NCI-H128 (cell line): ENCODE results near the gene RIPK4.

ENCODE experiments used
- DNase-seq: peaks from one replicate; lab custom pipeline; 2025; ENCODE audit not compliant: unreplicated experiment; lab: John Stamatoyannopoulos, UW

The RIPK4 gene

GRCh38 chr21:41766883-41767605 lies at the start of gene RIPK4:
TSS of gene RIPK4 (minus strand) at chr21:41767052. CDS start at chr21:41767041, 11 bp downstream.
- peak; percentile 71 for DNase-seq

GRCh38 chr21:41815652-41816582 lies 49.1 kb upstream of the RIPK4 start:
- no peak for DNase-seq

GRCh38 chr21:41813226-41813625 lies 46.4 kb upstream of the RIPK4 start:
- DNase-seq: no peak

DNA sequence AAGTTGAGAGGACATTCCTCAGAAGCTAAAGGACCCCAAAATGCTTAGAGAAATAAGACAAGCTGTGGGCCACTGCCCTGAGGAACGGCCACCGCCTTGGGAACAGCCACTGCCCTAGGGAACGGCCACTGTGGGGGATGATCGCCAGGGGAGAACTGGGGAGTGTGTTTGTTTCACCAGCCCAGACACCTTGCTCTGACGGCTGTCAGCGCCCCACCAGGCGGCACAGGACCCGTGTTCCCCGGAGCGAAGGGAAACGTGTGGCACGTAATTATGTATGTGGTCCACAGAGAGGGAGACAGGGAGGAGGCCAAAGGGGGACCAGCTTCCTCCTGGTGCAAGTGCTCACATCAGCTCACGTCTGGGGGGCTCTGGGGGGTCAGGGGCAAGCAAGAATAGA lies 45.8 kb upstream of the RIPK4 start:
- no peak for DNase-seq

- no peak for DNase-seq
Observed at GRCh38 chr21:41810597-41810932, 43.7 kb upstream of the RIPK4 start.

DNA sequence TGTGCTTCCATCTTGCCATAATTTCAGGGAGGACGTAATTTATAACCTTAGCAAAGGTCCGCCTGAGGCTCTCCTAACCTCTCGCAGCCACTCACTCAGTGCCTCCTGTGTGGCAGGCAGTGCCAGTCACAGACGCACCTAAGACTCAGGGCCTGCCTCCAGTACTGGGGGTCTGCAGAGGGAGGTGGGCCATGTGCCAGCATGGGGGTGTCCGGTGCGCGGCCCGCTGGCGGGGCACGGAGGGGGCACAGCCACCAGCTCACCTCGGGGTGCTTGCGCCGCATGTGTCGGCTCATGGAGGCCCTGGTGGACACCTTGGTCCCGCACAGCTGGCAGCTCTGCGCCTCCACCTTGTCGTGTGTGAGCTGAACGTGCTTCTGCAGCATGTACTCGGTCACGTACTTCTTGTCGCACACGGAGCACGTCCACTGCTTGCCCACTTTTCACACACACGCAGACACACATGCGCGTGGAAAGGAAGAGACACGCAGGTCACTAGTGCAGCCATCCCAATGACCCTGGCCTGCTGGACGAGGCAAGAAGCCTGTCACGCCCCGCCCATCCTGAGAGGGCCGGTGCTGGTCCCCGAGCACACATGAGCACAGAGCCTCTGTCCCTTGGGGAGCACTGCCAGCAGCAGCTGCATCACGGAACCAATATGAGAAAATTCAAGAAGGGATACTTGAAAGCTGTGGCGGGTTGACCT lies 43.2 kb upstream of the RIPK4 start:
- DNase-seq: no peak

DNA sequence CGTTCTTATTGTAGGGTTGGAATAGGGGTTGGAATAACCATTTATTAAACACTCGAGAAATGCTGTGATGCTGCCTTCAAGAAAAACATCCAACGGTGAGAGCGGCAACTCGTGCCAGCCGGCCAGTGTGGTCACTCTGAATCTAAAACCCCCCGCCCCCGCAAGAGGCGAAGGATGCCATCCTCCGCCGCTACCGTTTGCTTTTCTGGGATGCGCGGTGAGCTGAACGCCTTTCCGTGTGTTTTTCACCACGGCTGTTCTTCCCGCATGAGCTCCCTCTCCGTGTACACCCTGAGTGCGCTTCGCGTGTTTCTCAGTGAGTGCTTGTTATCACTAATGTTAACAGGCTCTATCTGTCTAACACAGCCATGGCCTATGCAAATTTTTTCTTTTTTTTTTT lies 42.0 kb upstream of the RIPK4 start:
- DNase-seq: no peak

DNA sequence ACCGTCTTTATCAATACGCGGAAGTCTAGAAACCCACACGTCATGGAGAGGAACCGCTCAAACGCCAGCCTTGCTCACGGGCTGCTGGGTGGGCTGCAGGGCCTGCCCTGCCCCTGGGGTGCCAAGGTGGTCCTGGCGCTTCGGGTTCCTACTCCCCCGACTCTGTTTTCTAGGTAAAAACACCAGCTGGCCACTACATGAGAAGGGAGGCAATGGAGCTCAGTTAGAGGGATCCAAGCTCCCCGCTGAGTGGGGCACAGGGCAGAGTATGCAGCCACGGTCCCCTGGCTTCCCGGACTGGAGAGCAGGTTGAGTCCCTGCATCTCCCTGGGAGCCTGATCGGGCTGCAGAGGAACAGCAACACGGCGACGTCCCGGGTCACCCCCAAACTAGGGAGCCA lies 41.2 kb upstream of the RIPK4 start:
- DNase-seq: no peak

- no peak for DNase-seq
Observed at GRCh38 chr21:41806773-41807172, 39.9 kb upstream of the RIPK4 start.

DNA sequence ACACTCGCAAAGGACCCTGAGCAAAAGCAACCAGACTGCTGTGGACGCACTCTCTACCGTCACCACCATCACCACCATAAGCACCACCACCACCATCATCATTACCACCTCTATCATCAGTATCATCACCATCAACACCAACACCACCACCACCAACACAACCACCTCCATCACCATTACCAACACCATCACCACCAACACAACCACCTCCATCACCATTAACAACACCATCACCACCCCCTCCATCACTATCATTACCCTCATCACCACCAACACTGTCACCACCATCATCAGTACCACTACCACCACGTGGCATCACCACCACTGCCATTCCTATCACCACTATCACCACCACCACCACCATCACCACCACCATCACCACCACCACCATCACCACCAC lies 38.8 kb upstream of the RIPK4 start:
- no peak for DNase-seq

GRCh38 chr21:41805038-41805437 lies 38.2 kb upstream of the RIPK4 start:
- no peak for DNase-seq

DNA sequence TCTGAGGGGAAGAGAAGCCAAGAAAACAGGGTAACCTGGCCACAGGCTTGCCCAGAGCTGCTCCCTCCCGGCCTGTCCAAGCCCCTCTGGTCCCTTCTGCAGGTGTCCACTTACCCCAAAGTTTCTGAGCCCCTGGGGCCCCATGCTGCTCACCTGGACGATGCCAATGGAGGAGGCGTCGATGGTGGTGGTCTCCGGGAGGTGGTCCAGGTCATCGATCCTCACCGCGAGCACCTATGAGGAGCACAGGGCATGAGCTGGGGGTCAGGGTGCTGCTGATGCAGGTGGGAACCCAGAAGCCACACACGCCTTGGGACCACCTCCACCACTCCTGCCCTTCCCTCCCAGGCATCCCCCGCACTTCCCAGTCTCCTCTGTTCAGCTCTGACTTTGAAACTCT lies 37.5 kb upstream of the RIPK4 start:
- no peak for DNase-seq

DNA sequence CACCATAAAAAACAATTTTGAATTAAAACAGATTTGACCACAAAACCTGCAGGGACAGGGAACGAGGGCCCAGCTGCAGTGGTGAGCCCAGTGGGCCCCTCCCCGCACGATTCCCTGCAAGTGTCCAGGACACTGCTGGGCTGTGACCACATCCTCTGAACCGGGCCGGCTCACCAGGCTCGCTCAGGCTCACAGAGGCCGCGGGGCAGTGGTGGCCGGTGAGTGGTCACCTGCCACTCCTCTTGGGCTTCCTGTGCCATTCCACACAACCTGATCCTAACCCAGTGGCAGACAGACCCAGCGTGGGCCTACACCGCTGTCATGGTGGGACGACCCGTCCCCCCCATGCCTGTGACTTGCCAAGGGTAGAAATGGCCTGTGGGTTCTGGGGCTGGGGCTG lies 36.5 kb upstream of the RIPK4 start:
- no peak for DNase-seq

DNA sequence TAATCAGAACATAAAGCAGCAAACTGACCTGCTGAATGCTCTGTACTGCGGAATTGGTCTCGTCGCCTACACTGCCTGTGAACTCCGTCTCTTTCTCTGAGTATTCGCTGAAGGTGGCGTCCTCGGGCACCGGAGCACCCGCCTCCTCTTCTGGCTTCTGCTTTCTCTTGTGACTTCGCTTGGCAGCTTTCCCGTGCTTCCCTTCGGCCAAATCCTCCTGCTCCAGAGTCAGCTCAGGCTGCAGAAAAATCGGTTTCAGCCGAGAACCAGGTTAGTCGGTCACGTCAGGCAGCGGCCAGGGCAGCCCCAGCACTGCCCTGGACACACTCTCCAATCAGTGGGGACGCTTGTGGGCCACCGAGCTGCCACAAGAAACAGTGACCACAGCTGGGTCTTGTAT lies 35.8 kb upstream of the RIPK4 start:
- DNase-seq: no peak

DNA sequence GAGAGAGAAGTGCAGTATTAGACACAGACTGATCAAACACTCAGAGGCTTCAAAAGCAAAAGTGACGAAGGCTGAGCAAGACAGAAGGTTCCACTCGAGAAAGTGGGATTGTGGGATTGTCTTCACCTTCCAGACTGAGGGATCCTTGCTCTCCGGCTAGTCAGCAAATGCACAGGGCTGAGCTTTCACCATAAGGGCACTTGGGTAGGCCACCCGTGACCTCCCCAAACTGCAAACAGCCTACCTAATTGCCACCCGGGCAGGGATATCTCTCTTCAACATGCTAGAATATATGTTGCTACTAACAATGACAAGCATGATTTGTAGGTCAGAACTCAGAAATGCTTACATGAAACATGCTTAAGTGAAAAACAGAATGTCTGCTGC lies 35.3 kb upstream of the RIPK4 start:
- DNase-seq: no peak

- DNase-seq: no peak
Observed at GRCh38 chr21:41801321-41802197, 34.7 kb upstream of the RIPK4 start.

- DNase-seq: no peak
Observed at GRCh38 chr21:41800425-41801320, 33.8 kb upstream of the RIPK4 start.

GRCh38 chr21:41799763-41800162 lies 32.9 kb upstream of the RIPK4 start:
- DNase-seq: no peak

GRCh38 chr21:41798326-41798725 lies 31.5 kb upstream of the RIPK4 start:
- DNase-seq: no peak
